IPS-18c (cell line): ENCODE results near the gene DNAJC15.
"Not testable (repeated sequence)": the region's sequence is repeated elsewhere in the genome, so short reads cannot be mapped to it uniquely, and the experiment has no call there.

Source experiments
- H3K4me3 ChIP-seq: 2 replicates; pipeline ENCODE4 v1.7.0; 2013; ENCODE audit warnings: low read depth, mild to moderate bottlenecking, low read length, moderate library complexity; ENCODE audit not compliant: insufficient read depth
- H3K9me3 ChIP-seq: one replicate; pipeline ENCODE4 v1.6.1; 2013; ENCODE audit warnings: mild to moderate bottlenecking, low read length, moderate library complexity; ENCODE audit not compliant: control insufficient read depth, insufficient read depth

Gene DNAJC15

DNA sequence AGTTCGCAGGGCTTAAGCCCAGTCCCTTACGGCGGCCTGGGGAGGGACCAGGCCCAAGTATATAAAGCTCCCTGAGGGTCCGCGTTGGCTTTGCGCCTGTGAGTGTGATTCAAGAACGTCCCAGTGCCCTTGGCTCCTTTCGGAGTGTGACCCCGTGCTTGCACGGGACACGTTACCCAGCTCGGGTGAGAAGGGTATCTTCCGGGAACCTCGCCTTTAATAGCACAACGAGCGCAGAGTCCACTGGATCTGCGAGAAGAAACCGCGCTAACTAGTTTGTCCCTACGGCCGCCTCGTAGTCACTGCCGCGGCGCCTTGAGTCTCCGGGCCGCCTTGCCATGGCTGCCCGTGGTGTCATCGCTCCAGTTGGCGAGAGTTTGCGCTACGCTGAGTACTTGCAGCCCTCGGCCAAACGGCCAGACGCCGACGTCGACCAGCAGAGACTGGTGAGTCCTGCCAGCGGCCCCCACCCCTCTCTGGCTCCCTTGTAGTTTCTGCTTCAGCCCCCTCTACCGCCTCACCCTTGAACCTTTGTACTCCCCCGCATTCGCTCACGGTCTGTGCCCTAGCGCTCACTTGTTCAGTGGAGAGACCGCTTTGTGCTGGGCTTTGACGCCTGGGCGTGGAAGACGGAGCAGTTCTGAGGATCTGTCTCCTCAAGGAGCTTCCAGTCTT, at the start of gene DNAJC15:
Gene DNAJC15, plus strand, starts transcription at position 298 of the 675 bp plus-strand sequence. Its CDS starts 41 bp downstream, at position 339.
- H3K4me3 ChIP-seq: peak within 1 kb of the TSS; percentile 59

DNA sequence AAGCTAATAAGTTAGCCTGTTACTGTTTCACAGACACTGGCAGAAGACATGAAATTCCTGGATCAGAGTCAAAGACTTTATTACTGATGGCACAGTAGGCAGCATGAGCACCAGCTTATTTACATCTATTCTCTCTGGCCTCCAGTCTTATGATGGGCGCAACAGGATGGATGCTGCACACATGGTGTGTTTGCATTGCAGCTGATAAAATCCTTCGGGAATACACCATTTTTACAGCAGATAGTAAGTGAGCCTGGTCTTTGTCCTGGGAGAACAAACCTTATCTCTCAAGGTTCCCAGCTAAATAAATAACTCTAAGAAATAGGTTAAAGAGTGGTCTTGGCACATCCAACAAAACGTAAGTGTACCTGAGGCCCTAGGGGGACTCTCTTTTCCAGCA, 47.3 kb upstream of the DNAJC15 start:
- Histone ChIP-seq H3K9me3 (no peaks in the 10 kb centered on the region), H3K4me3 (no peak overlapping the region)

More for the DNA sequence above, at the start of gene DNAJC15:
- H3K9me3 ChIP-seq: peaks cover 2% of the 10 kb centered on the region

DNA sequence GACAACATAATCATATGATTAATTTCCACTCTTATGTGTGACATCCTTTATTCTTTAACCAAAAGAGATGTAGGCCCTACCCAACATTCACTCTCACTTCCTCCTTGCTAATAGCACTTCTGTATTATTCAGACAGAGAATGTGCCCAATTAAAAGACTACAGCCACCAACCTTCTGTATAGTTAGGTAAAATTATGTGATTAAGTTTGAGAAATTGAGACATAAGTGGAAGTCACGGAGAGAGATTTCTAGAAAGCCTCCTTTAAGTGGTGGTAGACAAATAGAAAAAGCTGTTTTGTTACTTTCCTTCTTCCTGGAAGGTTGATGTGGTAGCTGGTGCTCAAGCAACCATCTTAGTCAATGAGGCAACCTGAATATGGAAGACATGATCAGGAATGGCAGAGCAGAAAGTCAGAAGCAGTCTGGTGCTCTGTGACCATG, 46.1 kb upstream of the DNAJC15 start:
- Histone ChIP-seq H3K4me3 (no peak overlapping the region), H3K9me3 (no peaks in the 10 kb centered on the region)

DNA sequence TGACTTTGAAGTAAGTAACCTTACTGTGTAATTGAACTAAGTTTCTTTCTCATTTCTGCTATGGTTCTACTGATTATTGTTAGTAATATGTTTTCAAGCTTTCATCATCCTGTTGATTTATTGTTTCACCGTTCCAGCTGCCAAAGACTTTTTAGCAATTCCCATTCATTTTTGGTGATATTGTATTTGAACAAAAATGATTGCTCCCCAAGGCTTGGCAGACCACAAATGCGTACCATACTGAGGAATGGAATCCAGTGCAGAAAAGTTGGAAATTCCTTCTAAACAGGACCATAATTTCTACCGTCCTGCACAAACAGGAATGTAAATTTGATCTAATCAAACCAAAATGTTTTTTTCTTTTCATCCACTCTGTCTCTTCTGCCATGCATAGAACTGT, 42.1 kb upstream of the DNAJC15 start:
- Histone ChIP-seq H3K4me3 (no peak overlapping the region), H3K9me3 (no peaks in the 10 kb centered on the region)

DNA sequence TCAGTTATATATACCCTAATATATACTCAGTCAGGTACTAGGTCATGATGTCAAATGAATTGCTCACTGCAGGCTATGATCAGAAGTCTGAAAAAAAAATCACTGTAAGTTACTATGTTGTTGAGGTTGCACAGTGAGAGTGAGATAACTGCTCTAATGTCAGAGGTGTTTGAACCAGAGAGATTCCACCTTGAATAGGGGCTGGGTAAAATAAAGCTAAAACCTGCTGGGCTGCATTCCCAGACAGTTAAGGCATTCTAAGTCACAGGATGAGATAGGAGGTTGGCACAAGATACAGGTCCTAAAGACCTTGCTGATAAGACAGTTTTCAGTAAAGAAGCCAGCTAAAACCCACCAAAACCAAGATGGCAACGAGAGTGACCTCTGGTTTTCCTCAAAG, 41.5 kb upstream of the DNAJC15 start:
- Histone ChIP-seq H3K4me3 (no peak overlapping the region), H3K9me3 (no peaks in the 10 kb centered on the region)

DNA sequence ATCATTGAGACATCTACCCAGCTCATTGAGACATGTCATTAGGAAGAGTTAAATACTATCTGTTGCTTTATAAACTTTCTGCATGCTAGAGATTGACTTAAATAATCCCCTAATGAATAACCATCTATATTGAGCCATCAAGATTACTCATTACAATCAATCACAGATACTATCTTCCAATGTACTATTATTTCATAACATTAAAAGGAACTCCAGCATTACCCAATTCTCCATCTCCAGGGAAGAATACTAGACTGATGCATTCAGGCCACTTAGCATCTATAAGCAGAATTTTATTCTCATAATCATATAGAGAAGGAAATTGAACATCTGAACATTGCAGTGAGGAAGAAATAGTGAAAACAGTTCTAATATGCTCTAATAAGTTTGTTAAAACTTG, 39.4 kb upstream of the DNAJC15 start:
- Histone ChIP-seq H3K9me3 (no peaks in the 10 kb centered on the region), H3K4me3 (no peak overlapping the region)

DNA sequence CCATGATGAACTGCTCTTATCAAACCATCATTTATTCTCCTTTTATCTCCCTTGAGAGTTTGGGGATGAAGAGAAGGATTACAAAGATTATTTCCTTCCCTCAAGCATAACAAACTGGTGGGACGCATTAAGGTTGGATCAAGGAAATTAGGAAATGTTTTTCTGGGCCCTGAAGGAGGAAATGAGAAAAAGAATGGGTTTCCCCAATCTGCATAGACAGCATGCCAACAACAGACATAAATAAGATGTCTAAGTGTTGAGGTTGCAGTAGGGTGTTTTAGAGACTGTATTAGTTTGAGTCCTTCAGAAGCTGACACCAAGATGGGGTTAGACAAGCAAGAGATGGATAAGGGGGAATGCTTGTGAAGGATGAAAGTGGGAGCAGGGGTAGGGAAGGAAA, 38.7 kb upstream of the DNAJC15 start:
- no peak overlapping the region for H3K4me3 ChIP-seq
- no peaks in the 10 kb centered on the region for H3K9me3 ChIP-seq

DNA sequence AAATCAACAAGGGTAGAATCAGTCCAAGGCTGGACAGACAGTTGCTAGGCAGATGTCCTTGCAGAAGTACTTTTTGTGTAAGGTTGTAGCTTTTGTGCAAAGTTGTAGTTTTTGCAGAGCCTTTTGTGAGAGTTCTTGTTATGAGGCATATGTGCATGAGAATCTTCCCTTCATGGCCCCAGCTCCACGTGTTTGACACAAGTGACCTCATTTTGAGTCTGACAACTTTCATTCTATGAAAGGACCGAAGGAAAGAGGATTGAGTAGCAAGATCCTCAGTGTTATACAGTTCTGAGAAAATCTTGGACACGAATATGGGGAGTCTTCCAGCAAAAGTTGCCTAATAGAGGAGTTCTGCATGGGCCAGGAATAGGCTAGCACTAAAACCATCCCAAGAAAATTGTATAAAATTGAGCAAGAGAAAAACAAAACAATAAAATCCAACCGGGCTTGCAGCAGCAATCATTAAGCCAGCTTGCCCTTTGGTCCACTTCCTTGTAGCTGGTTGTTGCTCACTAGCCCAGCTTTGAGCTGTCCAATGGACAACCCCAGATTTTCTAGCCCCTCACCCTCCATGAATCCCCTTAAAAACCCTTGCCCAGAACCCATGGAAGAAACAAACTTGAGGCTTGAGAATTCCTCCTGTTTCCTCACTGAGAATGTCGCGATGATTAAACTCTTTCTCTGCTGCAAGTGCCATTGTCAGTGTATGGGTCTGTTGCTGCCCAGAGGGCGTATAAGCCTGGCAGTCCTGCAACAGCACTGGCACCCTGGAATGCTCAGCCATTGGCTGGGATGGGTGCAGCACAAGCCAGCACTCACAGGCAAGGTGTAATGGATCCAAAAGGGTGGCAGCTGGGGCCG, 37.8 kb upstream of the DNAJC15 start:
- Histone ChIP-seq H3K4me3 (no peak overlapping the region), H3K9me3 (no peaks in the 10 kb centered on the region)

DNA sequence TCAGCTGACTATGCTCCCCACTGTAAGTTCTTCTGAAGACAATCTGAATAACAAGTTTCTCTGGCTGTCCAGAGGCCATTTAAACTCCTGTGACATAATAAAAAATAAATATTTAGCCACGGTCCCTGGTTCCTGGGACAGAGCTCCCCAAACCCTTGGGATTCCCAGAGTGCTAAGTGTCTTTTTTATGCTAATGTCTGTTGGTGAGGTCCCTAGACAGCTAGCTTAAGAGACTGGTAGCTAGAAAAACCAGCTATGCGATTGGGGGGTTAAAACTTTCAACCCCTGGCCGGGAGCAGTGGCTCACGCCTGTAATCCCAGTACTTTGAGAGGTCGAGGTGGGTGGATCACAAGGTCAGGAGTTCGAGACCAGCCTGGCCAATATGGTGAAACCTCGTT, 37.2 kb upstream of the DNAJC15 start:
- Histone ChIP-seq H3K4me3 (no peak overlapping the region), H3K9me3 (no peaks in the 10 kb centered on the region)

DNA sequence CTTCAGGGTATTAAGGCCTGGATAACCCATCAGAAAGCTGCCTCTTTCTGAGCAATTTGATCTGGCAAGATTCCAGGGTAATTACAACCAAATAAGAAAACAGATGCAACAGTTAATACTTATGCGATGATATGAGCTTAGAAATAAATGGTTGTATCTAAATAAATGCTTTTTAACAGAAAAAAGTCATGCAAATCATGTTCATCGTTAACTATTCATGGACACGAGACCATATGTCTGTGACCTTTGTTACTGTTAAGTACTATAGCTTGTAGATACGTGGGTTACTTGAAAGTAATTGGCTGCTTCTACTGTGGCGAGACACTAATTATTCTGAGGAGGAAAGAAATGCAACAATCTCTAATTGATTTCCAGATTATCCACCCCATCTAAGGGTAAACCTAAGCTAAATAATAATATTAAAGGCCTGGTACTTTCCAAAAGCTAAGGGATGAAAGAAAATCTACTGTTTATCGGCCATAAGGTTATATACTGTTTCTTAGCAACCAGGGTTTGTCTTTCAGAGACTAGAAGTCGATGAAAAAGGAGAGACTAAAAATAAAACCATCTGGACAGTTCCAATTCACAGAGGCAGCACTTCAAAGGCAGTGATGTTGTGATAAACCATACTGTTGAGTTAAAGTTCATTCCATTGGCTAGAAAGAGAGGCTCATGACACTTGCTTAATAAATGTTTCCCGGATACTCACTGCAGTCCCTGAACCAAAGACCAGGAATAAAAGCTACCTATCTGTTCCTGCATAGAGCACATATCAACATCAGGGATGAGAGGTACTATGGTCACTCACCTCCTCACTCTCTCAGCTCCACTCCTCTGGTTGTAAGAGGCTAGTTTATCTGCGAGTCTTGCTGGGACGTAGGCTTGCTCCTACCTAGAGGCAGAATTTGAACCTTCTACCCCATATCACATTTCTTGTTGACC, 32.8 kb upstream of the DNAJC15 start:
- H3K4me3 ChIP-seq: no peak overlapping the region
- H3K9me3 ChIP-seq: no peaks in the 10 kb centered on the region

DNA sequence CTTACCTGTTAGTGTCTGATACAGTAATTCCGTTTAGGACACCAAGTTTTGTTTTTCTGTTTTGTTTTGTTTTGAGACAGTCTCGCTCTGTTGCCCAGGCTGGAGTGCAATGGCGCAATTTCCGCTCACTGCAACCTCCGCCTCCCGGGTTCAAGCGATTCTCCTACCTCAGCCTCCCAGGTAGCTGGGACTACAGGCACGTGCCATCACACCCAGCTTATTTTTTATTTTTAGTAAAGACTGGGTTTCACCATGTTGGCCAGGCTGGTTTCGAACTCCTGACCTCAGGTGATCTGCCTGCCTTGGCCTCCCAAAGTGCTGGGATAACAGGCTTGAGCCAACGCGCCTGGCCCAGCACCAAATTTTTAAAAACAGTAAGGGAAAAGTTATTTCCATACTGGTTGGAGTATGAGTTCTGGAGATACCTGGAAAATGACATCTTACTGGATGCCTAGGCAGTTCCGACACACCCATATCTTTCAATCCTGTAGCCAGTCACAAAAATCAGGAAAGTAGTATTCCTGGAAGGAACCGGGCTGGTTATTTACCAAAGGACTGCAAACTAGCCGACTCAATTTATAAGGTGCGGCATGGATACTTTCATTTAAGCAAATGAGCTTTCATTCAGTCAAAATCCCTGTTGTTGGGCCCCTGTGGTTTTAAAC, 32.0 kb upstream of the DNAJC15 start:
- not testable (repeated sequence) for H3K9me3 ChIP-seq
- H3K4me3 ChIP-seq: peak overlapping the region; percentile 56; the same call in 1 of the 2 replicates

DNA sequence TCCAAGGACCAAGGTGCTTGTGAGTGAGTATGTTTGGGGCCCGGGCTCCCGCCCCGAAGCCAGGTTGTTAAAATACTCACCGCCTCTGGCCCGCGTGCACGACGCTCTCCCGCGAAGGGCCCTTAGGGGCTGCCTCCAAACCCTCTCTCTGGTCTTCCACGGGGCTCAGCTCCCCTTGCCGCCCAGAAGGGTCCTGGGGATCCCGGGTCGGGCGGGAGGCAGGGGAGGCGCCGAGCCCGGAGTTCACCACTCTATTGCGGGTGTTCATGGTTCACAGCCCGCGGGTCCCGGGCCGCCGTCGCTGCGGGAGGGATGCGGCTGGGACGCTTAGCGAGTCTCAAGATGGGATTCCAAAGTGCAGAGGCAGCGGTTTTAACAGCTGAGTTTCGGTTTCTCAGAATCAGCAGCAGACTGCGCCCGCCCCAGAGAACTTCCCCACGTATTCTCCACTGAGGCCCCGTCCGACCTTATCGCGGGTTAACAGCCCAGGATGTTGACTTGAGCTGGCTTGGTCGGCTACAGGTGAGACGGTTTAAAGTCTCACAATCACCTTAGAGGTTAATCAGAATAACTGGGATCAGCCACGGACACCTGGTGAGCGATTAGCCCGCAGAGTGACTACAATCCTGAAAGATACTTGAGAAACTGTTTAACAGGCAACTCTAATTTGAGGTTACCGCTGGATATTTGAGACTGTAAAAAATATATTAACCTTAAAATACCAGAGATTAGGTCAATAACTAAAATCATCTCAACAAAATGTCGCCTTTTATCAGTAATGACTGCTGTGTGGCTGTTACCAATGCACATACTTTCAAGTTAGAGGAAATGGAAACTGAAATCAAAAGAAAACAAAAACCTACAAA, 31.3 kb upstream of the DNAJC15 start, which contains the start of gene EPSTI1:
Gene EPSTI1, minus strand, starts transcription at position 344 of the 866 bp plus-strand sequence. Its CDS starts 76 bp downstream, at position 268.
- H3K4me3 ChIP-seq: peak within 1 kb of the TSS; percentile 56
- H3K9me3 ChIP-seq: no peaks in the 10 kb centered on the region

DNA sequence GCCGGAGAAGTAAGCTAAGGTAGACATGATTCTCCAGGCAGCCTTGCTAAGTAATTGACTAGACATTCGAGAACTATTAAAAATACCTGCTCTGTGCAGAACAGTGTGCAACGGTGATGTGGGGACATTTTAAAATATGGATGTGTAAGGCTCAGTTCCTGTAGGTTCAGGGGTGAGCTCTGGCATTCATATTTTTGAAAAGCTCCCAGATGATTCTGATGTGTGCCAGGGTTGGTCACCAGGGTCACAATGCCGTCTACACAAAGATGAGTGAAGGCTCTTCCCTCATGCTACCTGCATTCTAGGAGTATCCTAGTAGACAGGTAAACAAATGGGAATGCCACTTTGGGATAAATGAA, 30.6 kb upstream of the DNAJC15 start:
- H3K9me3 ChIP-seq: no peaks in the 10 kb centered on the region

DNA sequence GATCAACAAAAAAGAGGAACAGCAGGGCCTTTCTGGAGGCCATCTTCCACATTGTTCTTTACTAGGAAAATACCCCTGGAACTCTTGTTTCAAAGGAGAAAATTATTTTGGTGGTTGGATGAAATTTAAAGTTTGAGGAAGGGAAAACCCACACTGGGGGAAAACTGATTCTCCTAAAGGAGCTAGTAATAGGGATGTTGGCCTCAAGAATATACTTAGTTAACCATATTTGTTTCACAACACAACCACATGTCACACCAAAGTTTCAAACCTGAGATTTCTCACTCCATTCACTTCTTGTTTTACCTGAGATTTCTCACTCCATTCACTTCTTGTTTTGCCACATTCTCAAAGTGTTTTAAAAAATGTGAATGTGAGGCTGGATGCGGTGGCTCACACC, 28.5 kb upstream of the DNAJC15 start:
- no peak overlapping the region for H3K4me3 ChIP-seq
- no peaks in the 10 kb centered on the region for H3K9me3 ChIP-seq

More for the DNA sequence above, 30.6 kb upstream of the DNAJC15 start:
- H3K4me3 ChIP-seq: no peak overlapping the region

DNA sequence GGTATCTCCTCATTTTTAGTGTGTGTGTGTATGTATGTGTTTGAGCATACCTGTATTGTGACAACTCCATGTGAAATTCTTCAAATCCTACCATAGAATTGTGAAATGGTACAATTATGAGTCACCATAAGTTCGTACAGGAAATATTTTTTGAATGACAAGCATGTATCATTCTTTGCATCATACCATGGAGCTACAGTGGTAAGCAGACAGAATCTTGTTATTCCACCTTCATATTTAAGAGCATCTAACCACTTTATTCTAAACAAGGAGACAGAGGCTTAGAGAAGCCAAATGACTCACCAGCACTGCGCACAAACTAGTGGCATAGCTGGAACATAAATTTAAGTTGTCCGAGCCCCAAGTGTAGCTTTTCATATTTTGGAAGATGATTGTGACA, 26.8 kb upstream of the DNAJC15 start:
- no peaks in the 10 kb centered on the region for H3K9me3 ChIP-seq
- H3K4me3 ChIP-seq: no peak overlapping the region

DNA sequence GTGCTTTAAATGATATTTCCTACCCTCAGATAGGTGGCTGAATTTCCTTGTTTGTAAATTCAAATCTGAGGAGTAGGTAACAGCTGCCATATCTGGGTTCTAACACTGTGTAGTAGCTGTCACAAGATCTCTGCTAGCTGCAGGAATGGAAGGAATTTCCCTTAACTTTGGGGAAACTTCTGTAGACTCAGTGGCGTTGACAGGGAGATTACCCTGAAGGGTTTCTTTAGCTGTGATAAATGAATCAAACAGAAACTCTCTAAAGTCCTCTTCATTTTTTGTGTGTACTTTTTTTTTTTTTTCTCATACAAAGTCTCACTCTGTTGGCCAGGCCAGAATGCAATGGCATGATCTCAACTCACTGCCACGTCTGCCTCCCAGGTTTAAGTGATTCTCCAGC, 26.0 kb upstream of the DNAJC15 start:
- Histone ChIP-seq H3K9me3 (no peaks in the 10 kb centered on the region), H3K4me3 (no peak overlapping the region)
